ENCODE results near the gene PLCB1.

- TF ChIP-seq EZH2 (IDR thresholded peaks at IDR 0.05; ENCODE audit: borderline replicate concordance) (no peak), CTCF (IDR thresholded peaks at IDR 0.05; ENCODE audit: poor library complexity) (no peak), EZH2phosphoT487 (IDR thresholded peaks at IDR 0.05; ENCODE audit: low read depth, severe bottlenecking, unreplicated experiment) (no peak)
These were observed 212.0 kb downstream of the PLCB1 start for GRCh38 chr20:8344106-8344505.

Data from hepatocyte (in vitro differentiated cells).